PC-3 (cell line): ENCODE results near the gene CRLF2.
"Not testable (repeated sequence)": the region's sequence is repeated elsewhere in the genome, so short reads cannot be mapped to it uniquely, and the experiment has no call there.

ENCODE experiments used
- CTCF ChIP-seq: fragments of 300-600 bp; sonication (generic); conservative IDR thresholded peaks from 2 replicates; pipeline ENCODE4 v1.5.1; 2017; ENCODE audit warnings: antibody characterized with exemption, low read depth, mild to moderate bottlenecking, low read length
- EZH2 ChIP-seq: fragments of 300-600 bp; sonication (generic); IDR thresholded peaks from one replicate; pipeline ENCODE4 v1.6.1; 2017; ENCODE audit warnings: antibody characterized with exemption, mild to moderate bottlenecking, low read length; ENCODE audit not compliant: unreplicated experiment
- EZH2phosphoT487 ChIP-seq: fragments of 300-600 bp; sonication (generic); IDR thresholded peaks from 2 replicates; pipeline ENCODE4 v1.6.1; 2018; ENCODE audit warnings: mild to moderate bottlenecking, antibody characterized with exemption, low read length, borderline replicate concordance

GRCh38 chrX:1171915-1172314, 40.5 kb downstream of the CRLF2 start:
- not testable (repeated sequence) for TF ChIP-seq CTCF, EZH2phosphoT487, EZH2
